CD4-positive, alpha-beta T cell treated with Interleukin-15 for 4 hours (primary cell): ENCODE data around the gene CXADR.

Experiments
- DNase-seq: peaks from one replicate; pipeline ENCODE4 v3.0.0-alpha.2; 2020; ENCODE audit warnings: low spot score

CXADR gene

GRCh38 chr21:17607684-17608083, 94.8 kb downstream of the CXADR start:
- DNase-seq = no peak

DNA sequence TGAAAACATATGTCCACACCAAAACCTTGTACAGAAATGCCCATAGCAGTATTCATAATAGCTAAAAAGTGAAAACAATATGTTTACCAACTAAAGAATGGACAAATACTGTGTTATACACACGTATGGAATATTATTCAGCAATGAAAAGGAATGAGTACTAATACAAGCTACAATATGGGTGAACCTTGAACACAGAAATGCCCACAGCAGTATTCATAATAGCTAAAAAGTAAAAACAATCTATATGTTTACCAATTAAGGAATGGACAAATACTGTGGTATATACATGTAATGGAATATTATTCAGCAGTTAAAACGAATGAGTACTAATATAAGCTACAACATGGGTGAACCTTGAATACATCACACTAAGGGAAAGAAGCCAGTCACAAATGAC, 96.8 kb downstream of the CXADR start:
- DNase-seq = no peak

- no peak for DNase-seq
Measured at GRCh38 chr21:17610911-17611310, 98.1 kb downstream of the CXADR start.

DNA sequence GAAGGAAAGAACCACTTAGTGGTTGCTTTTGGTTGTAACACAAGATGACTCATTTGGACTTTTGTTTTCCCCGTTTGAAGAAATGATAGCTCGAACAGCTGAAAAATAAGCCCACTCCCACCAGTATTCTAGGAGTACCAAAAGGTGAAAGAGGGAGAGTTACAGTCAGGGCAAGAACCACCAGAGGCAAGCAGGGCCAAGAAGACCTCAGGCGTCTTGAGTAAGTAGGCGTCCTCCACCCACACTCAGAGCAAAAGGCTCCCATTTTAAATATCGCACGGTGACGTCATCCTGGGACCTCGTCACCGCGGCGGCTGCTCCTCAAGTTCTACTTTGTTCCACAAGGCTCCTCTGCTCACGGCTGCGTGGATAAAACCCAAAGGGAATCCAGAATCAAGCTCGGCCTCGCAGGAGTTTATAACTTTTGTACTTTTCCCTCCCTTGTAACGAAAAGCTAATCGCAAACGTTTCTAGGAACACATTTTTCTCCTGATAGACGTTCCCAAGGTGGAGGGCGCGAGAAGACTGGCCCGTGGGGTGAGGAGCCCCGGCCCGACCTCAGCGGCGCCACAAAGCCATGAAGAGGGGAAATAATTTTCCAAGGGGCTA, 98.7 kb downstream of the CXADR start:
- peak; percentile 76 for DNase-seq

DNA sequence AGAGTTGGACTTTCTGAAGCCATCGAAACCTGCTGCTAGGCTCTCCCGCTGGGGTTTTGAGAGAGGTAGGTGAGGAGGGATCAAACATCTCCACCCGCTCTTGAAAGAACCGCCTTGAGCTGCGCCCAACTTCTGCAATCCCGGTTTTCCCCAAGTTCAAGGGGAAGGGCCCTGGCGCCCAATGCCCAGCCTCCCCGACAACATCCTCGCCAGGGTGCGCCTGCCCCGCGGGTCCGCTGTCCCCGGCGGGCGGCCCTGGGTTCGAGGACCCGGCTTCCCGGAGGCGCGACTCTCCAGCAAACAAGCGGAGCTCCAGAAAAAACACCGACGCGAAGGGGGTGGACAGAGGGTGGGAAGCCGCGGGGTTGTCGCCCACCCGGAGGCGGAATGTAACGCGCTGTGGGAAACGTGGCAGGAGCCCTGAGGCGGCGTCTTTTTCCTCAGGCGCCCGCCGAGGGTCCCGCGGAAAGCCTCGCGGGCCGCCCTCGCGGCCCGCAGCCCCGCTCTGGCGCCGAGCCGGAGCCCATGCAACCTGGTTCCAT, 99.3 kb downstream of the CXADR start:
- peak; percentile 11 for DNase-seq

GRCh38 chr21:17612565-17613241, 99.9 kb downstream of the CXADR start, which contains the start of gene BTG3:
BTG3 (minus strand) TSS chr21:17612901; CDS start chr21:17609144, 3,757 bp downstream.
- peak; percentile 85 for DNase-seq

GRCh38 chr21:17613242-17613676, 100.4 kb downstream of the CXADR start:
- DNase-seq = no peak

DNA sequence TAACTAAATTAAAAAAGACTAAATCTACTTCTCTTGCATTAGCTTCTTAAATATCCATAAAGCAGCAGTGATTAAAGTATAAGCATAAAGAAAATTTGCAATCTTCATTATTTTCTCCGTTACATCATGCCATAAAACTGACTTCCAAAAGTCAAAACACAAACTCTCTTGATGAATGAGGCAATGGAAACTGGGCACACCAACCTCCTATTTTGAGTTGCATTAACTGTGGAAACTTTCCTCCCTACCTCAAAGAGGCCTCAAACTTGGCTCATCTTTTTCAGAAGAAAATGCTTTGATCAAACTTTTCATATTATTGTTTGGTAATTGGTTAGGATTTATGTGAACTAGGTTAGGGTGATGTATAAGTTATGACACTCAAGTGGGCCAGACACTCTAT, 104.0 kb downstream of the CXADR start:
- no peak for DNase-seq

GRCh38 chr21:17622018-17622417, 109.2 kb downstream of the CXADR start:
- no peak for DNase-seq

DNA sequence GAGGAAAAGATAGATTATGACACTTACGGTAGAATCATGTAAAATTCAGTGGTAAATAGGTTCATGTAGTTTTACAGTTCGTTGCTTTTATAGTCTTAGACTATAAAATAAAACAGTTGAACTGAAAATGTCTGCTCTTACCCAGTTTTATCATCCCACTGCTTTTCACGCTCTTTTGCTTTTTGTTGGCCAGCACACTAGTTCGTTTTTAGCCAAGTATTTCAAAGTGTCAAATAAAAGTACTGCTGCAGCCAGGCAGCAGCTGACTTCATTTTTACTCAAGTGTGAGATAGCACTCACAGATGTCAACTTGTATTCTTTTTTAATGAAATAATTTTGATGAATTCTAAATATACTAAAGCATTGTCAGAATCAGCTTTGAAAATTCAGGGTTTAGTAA, 118.4 kb downstream of the CXADR start:
- no peak for DNase-seq

GRCh38 chr21:17636711-17637110, 123.9 kb downstream of the CXADR start:
- DNase-seq = no peak

GRCh38 chr21:17640821-17641220, 128.0 kb downstream of the CXADR start:
- no peak for DNase-seq
